Activated effector memory CD4-positive, alpha-beta T cell treated with Interleukin-2 at 50 U/mL for 16 hours (primary cell): ENCODE results near the gene WDFY3.

Source experiments
- DNase-seq: peaks from one replicate; pipeline ENCODE4 v3.0.0-alpha.2; 2020

The WDFY3 gene

GRCh38 chr4:84901740-84902281 lies 64.7 kb downstream of the WDFY3 start:
- no peak for DNase-seq

GRCh38 chr4:84901173-84901572 lies 65.3 kb downstream of the WDFY3 start:
- DNase-seq: no peak

GRCh38 chr4:84899616-84900015 lies 66.9 kb downstream of the WDFY3 start:
- DNase-seq: no peak

- no peak for DNase-seq
These were observed 69.0 kb downstream of the WDFY3 start for GRCh38 chr4:84897516-84897915.

- DNase-seq: no peak
These were observed 71.2 kb downstream of the WDFY3 start for GRCh38 chr4:84895283-84895682.

- no peak for DNase-seq
These were observed 71.9 kb downstream of the WDFY3 start for GRCh38 chr4:84894621-84895020.

- DNase-seq: no peak
These were observed 73.5 kb downstream of the WDFY3 start for GRCh38 chr4:84892950-84893349.

GRCh38 chr4:84887824-84888223 lies 78.7 kb downstream of the WDFY3 start:
- no peak for DNase-seq

- DNase-seq: no peak
These were observed 86.8 kb downstream of the WDFY3 start for GRCh38 chr4:84879651-84880200.

GRCh38 chr4:84878546-84878945 lies 87.9 kb downstream of the WDFY3 start:
- DNase-seq: no peak

GRCh38 chr4:84878090-84878489 lies 88.4 kb downstream of the WDFY3 start:
- no peak for DNase-seq

- DNase-seq: no peak
These were observed 89.2 kb downstream of the WDFY3 start for GRCh38 chr4:84877051-84877833.

- no peak for DNase-seq
These were observed 90.7 kb downstream of the WDFY3 start for GRCh38 chr4:84875636-84876371.

- DNase-seq: no peak
These were observed 91.9 kb downstream of the WDFY3 start for GRCh38 chr4:84874619-84875018.

- no peak for DNase-seq
These were observed 95.9 kb downstream of the WDFY3 start for GRCh38 chr4:84870398-84871163.

- DNase-seq: no peak
These were observed 100.2 kb downstream of the WDFY3 start for GRCh38 chr4:84866295-84866694.

- no peak for DNase-seq
These were observed 100.9 kb downstream of the WDFY3 start for GRCh38 chr4:84865600-84865999.

GRCh38 chr4:84862064-84862463 lies 104.4 kb downstream of the WDFY3 start:
- no peak for DNase-seq

GRCh38 chr4:84857296-84857695 lies 109.2 kb downstream of the WDFY3 start:
- no peak for DNase-seq

GRCh38 chr4:84856468-84857049 lies 109.9 kb downstream of the WDFY3 start:
- DNase-seq: no peak

GRCh38 chr4:84855774-84856173 lies 110.7 kb downstream of the WDFY3 start:
- no peak for DNase-seq

- no peak for DNase-seq
These were observed 114.4 kb downstream of the WDFY3 start for GRCh38 chr4:84852081-84852480.
